Neural progenitor cell (in vitro differentiated cells): Measurements from ENCODE around the gene DENND5B.

Source experiments
- CTCF ChIP-seq: fragments of 200-600 bp; sonication (generic); IDR thresholded peaks from 2 replicates; pipeline ENCODE4 v1.5.1; 2017; ENCODE audit warnings: antibody characterized with exemption, mild to moderate bottlenecking
- EZH2 ChIP-seq: fragments of 200-600 bp; sonication (generic); IDR thresholded peaks from 2 replicates; pipeline ENCODE4 v1.6.1; 2017; ENCODE audit warnings: antibody characterized with exemption, mild to moderate bottlenecking, moderate library complexity
- EZH2phosphoT487 ChIP-seq: fragments of 200-600 bp; sonication (generic); IDR thresholded peaks from 2 replicates; pipeline ENCODE4 v1.6.1; 2017; ENCODE audit warnings: antibody characterized with exemption

- no peak for TF ChIP-seq EZH2phosphoT487
- no peak for TF ChIP-seq CTCF
- TF ChIP-seq EZH2, result no peak
Observed at GRCh38 chr12:31496257-31496656, 94.7 kb downstream of the DENND5B start.
